OCI-M2 (cell line): ENCODE results near the gene SRSF8.
"Not testable (repeated sequence)": the region's sequence is repeated elsewhere in the genome, so short reads cannot be mapped to it uniquely, and the experiment has no call there.

ENCODE experiments used
- DNase-seq: peaks from one replicate; lab custom pipeline; 2025; ENCODE audit not compliant: unreplicated experiment; lab: John Stamatoyannopoulos, UW

Gene SRSF8

DNA sequence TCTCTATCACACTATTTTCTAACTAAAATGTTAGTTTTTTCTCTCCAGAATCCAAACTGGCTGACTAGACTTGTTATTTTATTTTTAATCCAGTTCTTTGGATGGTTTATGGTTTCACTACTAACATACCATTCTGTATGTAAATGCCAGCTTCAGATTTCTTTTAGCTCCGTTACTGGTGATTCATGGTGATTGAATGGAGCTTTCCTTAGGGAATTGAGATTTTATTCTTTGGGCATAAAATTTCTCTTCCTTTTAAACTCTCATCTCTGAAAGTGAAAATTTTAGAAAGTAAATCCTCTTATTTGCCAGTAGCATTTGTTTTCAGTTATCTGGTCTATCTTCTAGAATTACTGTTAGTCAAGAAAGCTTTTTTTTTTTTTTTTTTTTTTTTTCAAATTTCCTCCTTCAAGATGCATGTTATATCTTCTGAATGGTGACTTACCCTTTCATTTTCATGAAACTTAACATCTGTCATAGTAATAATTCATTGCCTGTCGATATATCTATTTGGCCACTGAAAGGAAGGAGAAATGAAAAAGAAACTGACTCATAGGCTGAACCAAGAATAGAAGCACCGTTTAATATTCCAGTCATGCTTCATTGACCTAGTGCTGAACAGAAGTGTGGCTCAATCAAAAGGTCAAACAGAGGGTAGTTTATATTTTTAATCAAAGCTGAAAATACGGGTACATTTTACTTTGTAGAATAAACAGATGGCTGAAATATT lies 29.3 kb downstream of the SRSF8 start:
- no peak for DNase-seq

- DNase-seq: no peak
Measured at GRCh38 chr11:95097209-95097608, 30.5 kb downstream of the SRSF8 start.

- DNase-seq: no peak
Measured at GRCh38 chr11:95098826-95099225, 32.1 kb downstream of the SRSF8 start.

DNA sequence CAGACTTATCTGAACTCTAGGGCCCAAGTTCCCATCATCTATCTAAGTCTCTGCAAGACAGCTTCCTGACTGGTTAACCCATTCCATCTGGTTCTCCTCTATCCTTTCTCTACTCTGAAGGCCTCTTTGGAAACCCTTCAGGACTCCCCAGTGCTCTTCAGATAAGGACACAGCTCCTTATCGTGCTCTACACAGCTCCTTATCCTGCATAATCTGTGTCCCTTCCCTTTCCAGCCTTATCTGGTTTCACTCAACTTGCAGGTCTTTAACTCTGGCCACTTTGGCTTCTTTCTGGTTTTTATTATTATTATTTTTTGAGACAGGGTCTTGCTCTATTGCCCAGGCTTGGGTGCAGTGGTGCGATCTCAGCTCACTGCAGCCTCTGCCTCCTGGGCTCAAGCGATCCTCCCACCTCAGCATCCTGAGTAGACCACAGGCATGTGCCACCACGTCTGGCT lies 33.5 kb downstream of the SRSF8 start:
- no peak for DNase-seq

DNA sequence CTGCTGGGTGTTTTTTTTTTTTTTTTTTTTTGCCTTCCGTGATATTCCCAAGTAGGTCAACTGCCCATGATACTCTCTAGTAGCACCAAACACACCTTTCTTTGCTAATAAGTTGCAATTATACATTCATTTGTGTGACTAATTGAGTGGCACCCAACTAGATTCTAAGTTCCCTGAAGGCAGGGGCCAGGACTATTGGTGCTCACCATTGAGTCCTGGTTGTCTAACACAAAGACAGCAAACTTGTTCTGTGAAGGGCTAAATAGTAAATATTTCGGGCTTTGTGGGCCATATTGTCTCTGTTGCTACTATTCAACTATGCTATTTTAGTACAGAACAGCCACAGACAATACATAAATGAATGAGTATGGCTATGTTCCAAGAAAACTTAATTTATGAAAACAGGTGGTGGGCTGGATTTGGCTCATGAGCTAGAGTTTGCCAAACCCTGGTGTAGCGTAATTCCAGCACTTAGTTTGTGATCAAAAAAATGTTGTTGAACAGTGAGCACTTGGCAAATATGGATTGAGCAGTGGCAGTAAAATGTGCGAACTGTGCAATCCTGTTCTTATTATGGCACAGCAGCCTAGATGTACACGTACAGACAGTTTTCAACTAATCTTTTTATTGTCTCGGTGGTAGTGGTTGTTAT lies 34.3 kb downstream of the SRSF8 start:
- no peak for DNase-seq

GRCh38 chr11:95101935-95102334 lies 35.2 kb downstream of the SRSF8 start:
- DNase-seq: no peak

GRCh38 chr11:95102733-95103132 lies 36.0 kb downstream of the SRSF8 start:
- DNase-seq: no peak

- no peak for DNase-seq
Measured at GRCh38 chr11:95103701-95104100, 37.0 kb downstream of the SRSF8 start.

DNA sequence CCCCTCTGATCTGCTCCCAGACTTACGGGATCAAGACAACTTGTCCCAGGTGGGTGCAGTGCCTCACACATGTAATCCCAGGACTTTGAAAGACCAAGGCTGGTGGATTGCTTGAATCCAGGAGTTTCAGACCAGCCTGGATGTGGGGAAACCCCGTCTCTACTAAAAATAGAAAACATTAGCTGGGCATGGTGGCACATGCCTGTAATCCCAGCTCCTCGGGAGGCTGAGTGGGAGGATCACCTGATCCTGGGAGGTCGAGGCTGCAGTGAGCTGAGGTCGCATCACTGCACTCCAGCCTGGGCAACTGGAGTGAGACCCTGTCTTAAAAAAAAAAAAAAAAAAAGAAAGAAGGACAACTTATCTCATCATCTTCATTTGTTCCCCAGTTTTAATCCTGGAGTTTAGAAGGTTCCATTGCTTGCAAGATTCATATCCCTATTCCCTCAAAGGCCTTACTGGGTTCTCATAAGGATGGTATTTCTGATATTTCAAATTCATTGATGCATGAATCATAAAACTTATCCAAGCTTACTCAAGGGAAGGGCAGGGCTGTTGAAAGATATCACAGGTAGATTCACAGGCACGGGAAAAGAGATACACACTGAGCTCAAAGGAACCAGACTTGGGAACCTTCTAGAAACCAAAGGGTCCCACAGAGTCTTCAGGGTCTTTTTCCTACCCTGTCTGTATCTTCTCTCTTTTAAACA lies 37.6 kb downstream of the SRSF8 start:
- DNase-seq: no peak

- DNase-seq: no peak
Measured at GRCh38 chr11:95104856-95105255, 38.1 kb downstream of the SRSF8 start.

DNA sequence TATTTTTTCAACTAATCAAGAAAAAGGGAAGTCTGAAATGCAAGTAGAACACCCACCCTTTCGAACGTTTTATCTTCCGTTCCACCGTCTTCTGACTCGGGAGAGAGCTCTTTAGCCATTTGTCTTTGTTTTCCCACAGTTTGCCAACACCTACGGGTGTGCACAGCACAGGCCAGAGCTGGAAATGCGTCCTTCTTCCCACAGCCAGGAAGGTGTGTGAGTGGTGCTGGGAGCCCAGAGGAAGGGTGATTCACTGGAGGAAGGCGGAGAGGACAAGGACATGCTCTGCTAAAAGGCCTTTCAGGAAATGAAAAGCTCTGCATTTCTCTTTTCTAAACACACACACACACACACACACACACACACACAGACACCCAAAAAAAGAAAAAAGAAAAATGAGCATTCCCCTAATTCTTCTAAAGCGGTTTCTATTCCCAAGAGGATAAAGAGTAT lies 41.5 kb downstream of the SRSF8 start:
- DNase-seq: no peak

GRCh38 chr11:95108671-95109551 lies 42.2 kb downstream of the SRSF8 start:
- DNase-seq: peak; percentile 49

DNA sequence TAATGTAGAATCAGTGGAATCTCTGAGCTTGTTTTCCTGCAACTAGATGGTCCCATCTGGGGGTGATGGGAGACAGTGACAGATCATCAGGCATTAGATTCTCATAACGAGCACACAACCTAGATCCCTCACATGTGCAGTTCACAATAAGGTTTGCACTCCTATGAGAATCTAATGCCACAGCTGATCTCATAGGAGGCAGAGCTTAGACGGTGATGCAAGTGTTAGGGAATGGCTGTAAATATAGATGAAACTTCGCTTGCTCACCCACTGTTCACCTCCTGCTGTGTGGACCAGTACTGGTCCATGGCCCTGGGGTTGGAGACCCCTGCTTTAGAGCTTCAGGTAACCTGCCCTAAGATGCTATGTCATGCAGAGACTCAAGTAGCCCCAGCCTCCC lies 44.8 kb downstream of the SRSF8 start:
- DNase-seq: not testable (repeated sequence)

GRCh38 chr11:95111923-95112540 lies 45.3 kb downstream of the SRSF8 start:
- no peak for DNase-seq

- no peak for DNase-seq
Measured at GRCh38 chr11:95115597-95115996, 48.9 kb downstream of the SRSF8 start.

- no peak for DNase-seq
Measured at GRCh38 chr11:95119361-95120060, 52.8 kb downstream of the SRSF8 start.
